Activated naive CD4-positive, alpha-beta T cell treated with anti-CD3 and anti-CD28 coated beads, Interleukin-2, amount 10 ng/mL, durations not matched to agents 7 days and 5 days (primary cell): ENCODE results near the gene INSL6.
"Not testable (repeated sequence)": the region's sequence is repeated elsewhere in the genome, so short reads cannot be mapped to it uniquely, and the experiment has no call there.

ENCODE experiments used
- CTCF ChIA-PET: fragments of 350-600 bp; sonication (Branson Sonifier 250); formaldehyde crosslinking; loops from one replicate; lab custom pipeline; 2021; ENCODE audit warnings: antibody characterized with exemption; lab: Charles Lee
- DNase-seq: peaks from one replicate; pipeline ENCODE4 v3.0.0-alpha.2; 2020
- H3K27ac Mint-ChIP-seq: one replicate; pipeline ENCODE4 v1.8.0; 2021; ENCODE audit warnings: mild to moderate bottlenecking, moderate library complexity, mixed read lengths
- H3K27me3 Mint-ChIP-seq: one replicate; pipeline ENCODE4 v1.8.0; 2021; ENCODE audit warnings: mild to moderate bottlenecking, mixed read lengths
- H3K36me3 Mint-ChIP-seq: one replicate; pipeline ENCODE4 v1.8.0; 2021; ENCODE audit warnings: mixed read lengths
- H3K4me1 Mint-ChIP-seq: one replicate; pipeline ENCODE4 v1.8.0; 2021; ENCODE audit warnings: mixed read lengths
- H3K4me3 Mint-ChIP-seq: one replicate; pipeline ENCODE4 v1.8.0; 2021; ENCODE audit warnings: mild to moderate bottlenecking, moderate library complexity, mixed read lengths
- H3K9me3 Mint-ChIP-seq: one replicate; pipeline ENCODE4 v1.8.0; 2021; ENCODE audit warnings: mixed read lengths

INSL6 gene, protein sequence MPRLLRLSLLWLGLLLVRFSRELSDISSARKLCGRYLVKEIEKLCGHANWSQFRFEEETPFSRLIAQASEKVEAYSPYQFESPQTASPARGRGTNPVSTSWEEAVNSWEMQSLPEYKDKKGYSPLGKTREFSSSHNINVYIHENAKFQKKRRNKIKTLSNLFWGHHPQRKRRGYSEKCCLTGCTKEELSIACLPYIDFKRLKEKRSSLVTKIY

DNA sequence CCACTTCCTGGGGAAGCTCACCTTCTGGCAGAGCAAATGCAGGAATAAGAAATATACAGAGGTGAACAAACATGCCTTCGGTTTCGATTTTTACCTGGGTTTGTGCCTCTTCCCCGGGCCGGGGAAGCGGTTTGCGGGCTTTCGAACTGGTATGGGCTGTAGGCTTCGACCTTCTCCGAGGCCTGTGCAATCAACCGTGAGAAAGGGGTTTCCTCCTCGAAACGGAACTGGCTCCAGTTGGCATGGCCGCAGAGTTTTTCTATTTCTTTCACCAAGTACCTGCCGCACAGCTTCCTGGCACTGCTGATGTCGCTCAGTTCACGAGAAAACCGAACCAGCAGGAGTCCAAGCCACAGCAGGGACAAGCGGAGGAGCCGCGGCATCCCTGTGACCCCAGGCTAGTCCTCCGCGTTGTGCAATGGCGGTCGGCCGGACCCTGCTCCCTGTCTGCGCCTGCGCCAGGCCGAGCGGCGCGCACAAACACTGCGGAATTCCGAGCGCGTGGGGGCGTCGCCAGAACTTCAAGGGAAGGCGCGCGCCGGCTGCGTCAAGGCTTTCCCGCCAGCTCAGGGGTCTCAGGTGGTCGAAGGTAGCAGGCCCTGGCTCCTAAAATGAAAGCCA lies at the start of gene INSL6:
Gene INSL6 (minus strand): TSS at position 420 of the 621 bp plus-strand sequence. CDS start 37 bp downstream, at position 383.
- Mint-ChIP-seq H3K4me3 (no peak within 1 kb of the TSS), H3K27me3 (peaks cover 8% of the 10 kb centered on the region), H3K27ac (no peak within 1 kb of the TSS), H3K9me3 (peaks cover 4% of the 10 kb centered on the region), H3K4me1 (peaks cover 11% of the 10 kb centered on the region), H3K36me3 (no peaks in the 10 kb centered on the region)
- no peak for DNase-seq
- CTCF ChIA-PET: interaction anchor here (0.7 to 5.7 kb wide), 17 partner anchors 7 to 432 kb away, joined by 3 to 52 read pairs (median 6); no protein-coding TSS in a partner anchor

DNA sequence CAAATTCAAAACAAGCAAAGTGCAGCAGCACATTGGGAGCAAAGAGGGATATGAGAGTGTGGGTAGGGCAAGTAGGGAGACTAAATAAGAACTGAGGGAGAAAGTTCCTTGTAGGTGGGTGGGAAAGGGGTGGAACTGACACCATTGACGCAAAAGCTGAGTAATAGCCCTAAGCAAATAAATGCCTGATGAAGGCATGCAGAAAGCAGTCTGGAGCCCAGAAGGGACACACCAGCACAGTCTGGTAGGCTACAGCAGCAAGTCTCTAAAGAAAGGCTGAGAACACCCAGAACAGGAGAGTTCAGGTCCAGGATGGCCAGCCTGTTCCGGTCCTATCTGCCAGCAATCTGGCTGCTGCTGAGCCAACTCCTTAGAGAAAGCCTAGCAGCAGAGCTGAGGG lies 45.8 kb upstream of the INSL6 start, which contains the start of gene INSL4:
Gene INSL4 (plus strand): TSS at position 208 of the 400 bp plus-strand sequence. CDS start 105 bp downstream, at position 313.
- no peak within 1 kb of the TSS for H3K27ac Mint-ChIP-seq
- H3K27me3 Mint-ChIP-seq: peaks cover 26% of the 10 kb centered on the region
- DNase-seq: no peak
- no peaks in the 10 kb centered on the region for H3K36me3 Mint-ChIP-seq
- H3K9me3 Mint-ChIP-seq: no peaks in the 10 kb centered on the region
- no peaks in the 10 kb centered on the region for H3K4me1 Mint-ChIP-seq
- CTCF ChIA-PET: no interaction called here
- H3K4me3 Mint-ChIP-seq: no peak within 1 kb of the TSS

DNA sequence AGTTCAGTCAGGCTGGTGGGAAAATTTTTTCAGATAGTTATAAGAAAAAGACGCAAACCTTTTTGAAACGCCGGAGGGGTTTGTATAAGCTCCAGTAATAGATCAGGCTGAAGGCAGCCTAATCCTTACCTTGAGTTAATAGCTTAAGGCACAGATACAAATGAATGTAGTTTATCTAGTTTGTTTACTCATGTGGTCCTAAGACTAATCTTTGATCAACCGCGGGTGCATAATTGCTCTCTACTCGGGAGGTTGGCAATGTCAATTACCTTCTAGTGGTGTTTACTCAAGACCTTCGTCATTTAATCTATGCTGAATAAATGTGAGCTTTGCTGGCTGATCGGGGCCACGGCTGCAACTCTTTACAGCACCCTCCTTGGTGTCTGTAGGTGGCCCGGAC lies 45.1 kb upstream of the INSL6 start:
- no peak overlapping the region for H3K27ac Mint-ChIP-seq
- no peaks in the 10 kb centered on the region for H3K4me1 Mint-ChIP-seq
- no peak overlapping the region for H3K4me3 Mint-ChIP-seq
- no peaks in the 10 kb centered on the region for H3K36me3 Mint-ChIP-seq
- DNase-seq: no peak
- CTCF ChIA-PET: no interaction called here
- no peaks in the 10 kb centered on the region for H3K9me3 Mint-ChIP-seq
- peaks cover 26% of the 10 kb centered on the region for H3K27me3 Mint-ChIP-seq

DNA sequence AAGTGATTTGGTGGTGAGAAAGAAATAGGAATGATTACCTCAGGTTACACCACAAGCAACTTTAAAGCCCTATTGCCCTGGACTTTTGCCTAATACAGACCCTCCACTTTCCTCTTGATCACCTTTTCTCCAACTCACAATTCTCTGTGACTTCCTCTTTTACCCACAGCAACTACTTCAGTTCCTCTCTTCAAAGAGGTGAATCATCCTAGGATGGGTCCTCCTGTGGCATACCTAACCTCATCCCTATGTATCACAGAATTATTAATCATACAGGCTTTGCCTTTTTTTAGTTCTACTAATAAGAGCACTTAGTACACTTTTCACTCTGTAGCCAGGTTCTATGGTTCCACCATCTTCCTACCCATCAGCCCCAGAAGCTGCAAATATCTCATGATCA lies 19.6 kb upstream of the INSL6 start:
- no peak for DNase-seq
- Mint-ChIP-seq H3K4me3 (no peak overlapping the region), H3K9me3 (peaks cover 5% of the 10 kb centered on the region), H3K4me1 (peaks cover 12% of the 10 kb centered on the region), H3K27me3 (peaks cover 4% of the 10 kb centered on the region), H3K27ac (no peak overlapping the region), H3K36me3 (no peaks in the 10 kb centered on the region)
- CTCF ChIA-PET: interaction anchor here (1.3 kb wide), 1 partner anchor 148 kb away, joined by 3 read pairs; no protein-coding TSS in a partner anchor

DNA sequence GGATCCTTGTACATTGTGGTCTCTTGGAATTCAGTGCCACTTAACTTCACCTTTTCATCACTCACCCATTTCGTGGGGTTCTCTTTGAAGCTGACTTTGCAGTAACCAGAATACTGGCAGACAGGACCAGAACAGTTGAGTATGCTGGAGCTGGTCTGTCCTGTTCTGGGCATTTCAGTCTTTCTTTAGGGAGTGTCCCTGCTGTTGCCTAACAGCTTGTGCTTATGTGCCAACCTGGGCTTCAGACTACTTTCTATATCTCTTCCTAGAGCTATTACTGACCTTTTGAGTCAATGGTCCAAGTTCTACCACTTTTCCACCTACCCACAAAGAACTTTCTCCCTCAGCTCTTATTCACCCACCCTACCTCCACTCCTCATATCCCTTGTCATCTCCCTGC lies 10.0 kb upstream of the INSL6 start:
- H3K4me1 Mint-ChIP-seq: no peaks in the 10 kb centered on the region
- no peaks in the 10 kb centered on the region for H3K9me3 Mint-ChIP-seq
- DNase-seq: no peak
- no peak overlapping the region for H3K27ac Mint-ChIP-seq
- CTCF ChIA-PET: interaction anchor here (1.0 to 2.6 kb wide), 4 partner anchors 9 to 405 kb away, joined by 3 to 10 read pairs (median 4); no protein-coding TSS in a partner anchor
- no peak overlapping the region for H3K4me3 Mint-ChIP-seq
- H3K36me3 Mint-ChIP-seq: no peaks in the 10 kb centered on the region
- peaks cover 15% of the 10 kb centered on the region for H3K27me3 Mint-ChIP-seq

DNA sequence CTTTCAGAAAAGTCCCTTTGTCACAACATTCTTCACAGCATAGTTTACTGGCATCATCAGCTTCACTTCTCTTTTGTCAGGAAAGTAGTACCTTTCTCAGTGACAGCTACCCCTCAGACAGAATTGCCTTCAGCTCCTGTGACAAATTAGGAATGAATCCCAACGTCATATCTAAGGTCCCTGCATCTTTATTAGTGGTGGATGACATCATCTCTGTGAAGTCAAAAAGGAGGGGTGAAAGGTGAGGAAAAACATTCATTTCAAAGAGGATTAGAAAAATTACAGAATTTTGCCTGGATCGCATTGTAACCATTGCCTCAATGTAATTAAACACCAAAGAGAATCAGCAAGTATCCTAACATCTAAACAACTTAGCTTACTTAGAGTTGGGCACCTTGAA lies 7.9 kb upstream of the INSL6 start:
- H3K27me3 Mint-ChIP-seq: peaks cover 23% of the 10 kb centered on the region
- H3K4me3 Mint-ChIP-seq: no peak overlapping the region
- DNase-seq: no peak
- H3K9me3 Mint-ChIP-seq: no peaks in the 10 kb centered on the region
- no peak overlapping the region for H3K27ac Mint-ChIP-seq
- CTCF ChIA-PET: interaction anchor here (1.0 to 1.5 kb wide), 3 partner anchors 246 to 434 kb away, joined by 3 to 4 read pairs (median 3); partner anchors contain the start of gene CD274
- H3K36me3 Mint-ChIP-seq: no peaks in the 10 kb centered on the region
- no peaks in the 10 kb centered on the region for H3K4me1 Mint-ChIP-seq

DNA sequence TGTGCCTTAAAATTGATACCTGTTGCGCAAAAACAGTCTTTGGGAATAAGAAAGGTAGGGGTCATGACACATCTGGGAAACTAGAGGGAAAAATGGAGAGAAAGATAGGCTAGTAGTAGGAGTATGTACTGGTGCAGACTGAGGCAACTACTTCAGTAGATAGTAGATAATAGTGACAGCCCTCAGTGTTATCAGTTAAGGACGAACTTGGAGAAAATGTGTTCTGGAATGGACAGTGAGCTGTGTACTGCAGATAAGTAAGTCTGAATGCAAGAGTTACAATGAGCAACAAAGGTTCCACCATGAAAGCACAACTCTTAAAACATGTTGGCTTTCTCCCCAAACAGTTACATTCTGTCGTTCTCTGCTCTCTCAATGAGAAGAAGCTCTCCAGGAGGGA lies 6.5 kb upstream of the INSL6 start:
- no peak for DNase-seq
- H3K9me3 Mint-ChIP-seq: no peaks in the 10 kb centered on the region
- no peak overlapping the region for H3K4me3 Mint-ChIP-seq
- no peaks in the 10 kb centered on the region for H3K36me3 Mint-ChIP-seq
- peaks cover 23% of the 10 kb centered on the region for H3K27me3 Mint-ChIP-seq
- CTCF ChIA-PET: interaction anchor here (1.1 to 1.5 kb wide), 3 partner anchors 248 to 408 kb away, joined by 3 to 4 read pairs (median 3); partner anchors contain the start of gene CD274
- H3K27ac Mint-ChIP-seq: no peak overlapping the region
- peaks cover 2% of the 10 kb centered on the region for H3K4me1 Mint-ChIP-seq

DNA sequence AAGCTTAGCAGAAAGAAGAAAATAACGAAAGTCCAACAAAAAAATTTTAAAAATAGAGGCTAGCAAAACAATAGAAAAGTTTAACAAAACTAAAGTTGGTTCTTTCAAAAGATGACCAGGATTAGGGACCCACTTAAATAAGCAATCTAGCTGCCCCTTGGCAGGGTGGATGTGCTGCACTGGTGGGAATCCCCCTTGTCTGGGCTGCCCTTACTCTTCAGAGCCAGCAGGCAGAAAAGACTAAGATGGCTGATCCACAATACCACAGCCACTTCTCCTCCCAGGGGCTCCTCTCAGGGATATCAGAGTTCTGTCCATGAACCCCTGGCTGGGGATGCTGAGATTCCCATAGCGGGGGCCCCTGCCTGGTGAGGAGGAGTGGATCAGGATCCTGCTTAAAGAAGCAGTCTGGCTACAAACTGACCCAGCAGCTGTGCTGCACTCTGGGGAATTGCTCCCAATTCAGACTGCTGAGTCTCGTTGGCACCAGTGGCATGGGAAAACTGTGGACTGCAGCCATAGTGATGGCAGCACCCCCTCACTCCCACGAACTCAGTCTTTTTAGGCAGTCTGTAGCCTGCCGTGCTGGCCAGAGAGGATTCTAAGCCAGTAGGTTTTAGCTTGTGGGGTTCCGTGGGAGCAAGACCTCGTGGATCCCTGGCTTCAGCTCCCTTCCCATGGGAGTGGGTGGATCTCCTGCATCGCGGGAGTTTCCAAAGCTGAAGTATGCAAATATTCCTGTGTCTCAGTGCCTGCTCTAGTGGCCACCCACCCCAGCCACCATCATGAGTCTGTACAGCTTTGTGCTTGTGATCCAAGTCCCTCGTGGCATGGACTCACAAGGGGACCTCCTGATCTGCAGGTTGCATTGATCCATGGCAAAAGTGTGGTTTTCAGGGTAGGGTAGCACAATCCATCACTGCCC lies 2.9 kb upstream of the INSL6 start:
- Mint-ChIP-seq H3K27ac (no peak overlapping the region), H3K4me1 (peaks cover 11% of the 10 kb centered on the region), H3K36me3 (no peaks in the 10 kb centered on the region), H3K9me3 (no peaks in the 10 kb centered on the region), H3K4me3 (no peak overlapping the region), H3K27me3 (peaks cover 12% of the 10 kb centered on the region)
- CTCF ChIA-PET: interaction anchor here (0.6 to 5.7 kb wide), 11 partner anchors 7 to 429 kb away, joined by 3 to 38 read pairs (median 4); partner anchors contain the start of gene CD274
- DNase-seq: no peak

DNA sequence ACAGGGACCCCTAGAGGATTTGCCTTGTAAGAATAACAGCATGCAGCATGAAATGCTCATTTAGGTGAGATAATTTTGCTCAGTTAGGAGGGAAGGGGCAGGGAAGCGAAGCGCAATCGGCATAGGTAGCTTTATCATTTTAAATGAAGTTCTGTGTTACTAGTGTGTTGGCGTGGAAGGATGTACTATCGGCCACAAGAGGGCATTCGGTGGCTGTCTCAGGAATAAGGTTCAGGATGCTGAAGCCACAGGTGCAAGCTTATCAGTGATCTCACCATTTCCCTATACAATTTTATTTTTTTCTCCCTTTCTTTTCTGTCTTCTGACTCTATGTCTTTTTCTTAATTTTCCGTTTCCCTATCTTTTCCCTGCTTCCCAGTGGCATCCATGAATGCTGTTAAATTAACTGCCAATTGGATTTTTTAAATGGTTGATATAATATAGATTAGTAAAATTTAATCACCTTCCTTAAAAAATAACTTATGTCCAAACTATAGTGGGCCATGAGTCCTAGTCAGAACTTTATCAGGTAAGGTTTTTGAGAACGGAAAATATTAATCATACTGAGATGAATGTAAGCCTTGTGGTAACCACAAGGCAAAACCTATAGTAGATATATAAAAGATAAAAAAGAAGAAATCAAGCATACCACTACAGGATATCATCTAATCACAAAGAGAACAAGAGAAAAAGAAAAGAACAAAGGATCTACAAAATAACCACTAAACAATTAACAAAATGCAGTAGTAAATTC lies 1.2 kb upstream of the INSL6 start:
- no peak overlapping the region for H3K4me3 Mint-ChIP-seq
- H3K9me3 Mint-ChIP-seq: no peaks in the 10 kb centered on the region
- H3K4me1 Mint-ChIP-seq: peaks cover 11% of the 10 kb centered on the region
- DNase-seq: peak; percentile 77
- no peak overlapping the region for H3K27ac Mint-ChIP-seq
- H3K36me3 Mint-ChIP-seq: no peaks in the 10 kb centered on the region
- CTCF ChIA-PET: interaction anchor here (0.9 to 5.7 kb wide), 33 partner anchors 9 to 434 kb away, joined by 3 to 52 read pairs (median 5); partner anchors contain the start of genes CD274 and PLGRKT
- H3K27me3 Mint-ChIP-seq: peaks cover 9% of the 10 kb centered on the region

DNA sequence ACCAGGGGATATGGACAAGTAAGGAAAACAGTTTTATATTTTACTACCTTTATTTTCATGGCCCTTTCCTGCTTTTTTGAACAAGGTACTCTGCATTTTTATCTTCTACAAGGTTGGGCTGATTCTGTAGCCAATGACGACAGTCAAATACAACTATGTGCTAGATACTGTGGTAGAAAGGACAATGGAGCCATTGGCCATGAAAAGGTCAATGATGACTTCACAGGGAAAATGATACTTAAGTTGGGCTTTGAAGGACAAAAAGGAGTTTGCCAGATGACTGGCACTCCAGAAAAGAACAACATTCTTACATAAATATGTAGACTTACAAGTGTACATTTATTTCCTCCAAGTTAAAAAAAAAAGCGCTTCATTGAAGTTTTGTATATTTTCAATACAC lies 663 bp downstream of the INSL6 start:
- H3K27ac Mint-ChIP-seq: no peak overlapping the region
- peaks cover 8% of the 10 kb centered on the region for H3K27me3 Mint-ChIP-seq
- peaks cover 14% of the 10 kb centered on the region for H3K4me1 Mint-ChIP-seq
- DNase-seq: no peak
- CTCF ChIA-PET: interaction anchor here (0.7 to 5.7 kb wide), 7 partner anchors 14 to 425 kb away, joined by 4 to 52 read pairs (median 22); no protein-coding TSS in a partner anchor
- peaks cover 4% of the 10 kb centered on the region for H3K9me3 Mint-ChIP-seq
- peaks cover under 1% of the 10 kb centered on the region for H3K36me3 Mint-ChIP-seq
- H3K4me3 Mint-ChIP-seq: no peak overlapping the region

DNA sequence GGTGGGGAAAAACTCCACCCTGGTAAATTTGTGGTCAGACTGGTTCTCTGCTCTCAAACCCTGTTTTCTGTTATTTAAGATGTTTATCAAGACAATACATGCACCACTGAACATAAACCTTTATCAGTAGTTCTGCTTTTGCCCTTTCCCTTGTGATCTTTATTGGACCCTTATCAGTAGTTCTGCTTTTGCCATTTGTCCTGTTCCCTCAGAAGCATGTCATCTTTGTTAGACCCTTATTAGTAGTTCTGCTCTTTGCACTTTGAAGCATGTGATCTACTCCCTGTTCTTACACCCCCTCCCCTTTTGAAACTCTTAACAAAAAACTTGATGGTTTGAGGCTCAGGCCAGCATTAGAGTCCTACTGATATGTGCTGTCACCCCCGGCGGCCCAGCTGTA lies 4.8 kb downstream of the INSL6 start:
- CTCF ChIA-PET, H3K27me3 Mint-ChIP-seq, DNase-seq, H3K27ac Mint-ChIP-seq, H3K36me3 Mint-ChIP-seq, H3K4me3 Mint-ChIP-seq: not testable (repeated sequence)
- peaks cover 15% of the 10 kb centered on the region for H3K9me3 Mint-ChIP-seq
- H3K4me1 Mint-ChIP-seq: peaks cover 22% of the 10 kb centered on the region

DNA sequence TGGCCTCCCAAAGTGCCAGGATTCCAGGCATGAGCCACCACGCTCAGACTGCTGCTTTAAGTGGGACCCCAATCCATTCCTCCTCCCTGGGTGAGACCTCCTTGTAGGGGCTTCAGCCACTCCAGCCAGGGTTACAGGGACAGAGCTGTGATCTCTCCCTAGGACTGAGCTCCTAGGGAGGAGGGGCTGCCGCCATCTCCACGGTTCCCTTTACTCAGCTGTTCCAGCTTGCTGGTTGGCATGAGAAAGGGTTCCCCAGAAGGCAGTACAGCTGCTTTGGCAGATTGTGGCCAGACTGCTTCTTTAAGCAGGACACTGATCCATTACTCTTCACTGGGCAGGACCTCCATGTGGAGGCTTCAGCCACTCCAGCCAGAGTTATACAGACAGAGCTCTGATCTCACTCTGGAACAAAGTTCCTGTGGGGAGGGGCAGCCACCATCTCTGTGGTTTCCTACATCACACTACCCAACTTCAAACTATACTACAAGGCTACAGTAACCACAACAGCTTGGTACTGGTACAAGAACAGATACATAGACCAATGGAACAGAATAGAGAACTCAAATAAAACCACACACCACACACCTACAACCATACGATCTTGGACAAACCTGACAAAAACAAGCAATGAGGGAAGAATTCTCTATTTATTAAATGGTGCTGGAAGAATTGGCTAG lies 7.2 kb downstream of the INSL6 start:
- CTCF ChIA-PET: interaction anchor here (0.7 to 2.2 kb wide), 4 partner anchors 8 to 426 kb away, joined by 3 to 8 read pairs (median 4); no protein-coding TSS in a partner anchor

DNA sequence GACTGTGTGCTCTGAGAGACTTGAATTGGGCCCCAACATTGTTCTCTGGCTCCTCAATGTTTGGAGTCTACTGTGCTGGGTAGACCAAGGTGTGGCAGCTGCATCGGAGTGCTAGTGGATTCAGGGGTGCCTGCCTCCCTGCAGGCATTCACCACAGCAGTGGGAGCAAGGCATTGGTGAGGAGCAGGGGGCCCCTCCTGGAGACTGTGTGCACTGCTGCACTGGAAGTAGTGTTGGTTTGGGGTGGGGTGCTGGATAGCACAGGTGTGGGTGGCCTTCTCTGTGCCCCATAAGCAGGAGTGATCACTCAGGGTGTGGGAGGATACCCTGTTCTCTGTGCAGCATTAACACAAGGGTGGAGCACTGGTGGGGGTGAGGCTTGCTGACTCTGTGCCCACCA lies 39.2 kb downstream of the INSL6 start:
- Mint-ChIP-seq H3K4me1 (no peaks in the 10 kb centered on the region), H3K27ac (no peak overlapping the region), H3K27me3 (no peaks in the 10 kb centered on the region), H3K36me3 (peaks cover 87% of the 10 kb centered on the region), H3K9me3 (peaks cover 35% of the 10 kb centered on the region), H3K4me3 (no peak overlapping the region)
- CTCF ChIA-PET: no interaction called here
- no peak for DNase-seq

More for the DNA sequence above, 7.2 kb downstream of the INSL6 start:
- peak overlapping the region; percentile 7 for H3K27ac Mint-ChIP-seq
- no peaks in the 10 kb centered on the region for H3K27me3 Mint-ChIP-seq
- DNase-seq: peak; percentile 65
- H3K4me1 Mint-ChIP-seq: peaks cover 22% of the 10 kb centered on the region
- peaks cover 18% of the 10 kb centered on the region for H3K9me3 Mint-ChIP-seq
- no peak overlapping the region for H3K4me3 Mint-ChIP-seq
- H3K36me3 Mint-ChIP-seq: peaks cover 6% of the 10 kb centered on the region
